Measurements from ENCODE around the gene NDUFV1. TPM values are rescaled to one million over a fixed set of nuclear protein-coding genes. Genes with fewer than 3 reads are reported as not detected.

NDUFV1 gene
- polyA plus RNA-seq, 2 of the 4 experiments (the other 2 are of a cell fraction) = 95.1 to 163 TPM

GRCh38 chr11:67654225-67654624, 47.5 kb downstream of the NDUFV1 start:
- DNase-seq (ENCODE audit: low read depth in 1 of 2, low spot score in 1 of 2) = no peak
- Histone ChIP-seq H3K27ac (no peak overlapping the region), H3K4me2 (no peak overlapping the region), H3K4me3 (no peak overlapping the region), H3K4me1 (peaks cover 14% of the 10 kb centered on the region; the same call in 2 of the 3 replicates), H3K9me3 (peaks cover 14% of the 10 kb centered on the region; the same call in 1 of the 3 replicates)
- POLR2A ChIA-PET = no interaction called here
- no peak for FAIRE-seq
- CTCF ChIA-PET = interaction anchor here (1.0 to 1.1 kb wide), 3 partner anchors 22 to 38 kb away, joined by 3 to 4 read pairs (median 3); partner anchors contain the start of gene NUDT8
- WGBS (ENCODE audit: missing lambda C conversion rate) = 63% methylated on average over 9 of the region's 9 CpGs
- no peak for ATAC-seq
- TF ChIP-seq GATA3 (IDR thresholded peaks at IDR 0.05; ENCODE audit: borderline replicate concordance) (no peak), POLR2A (IDR thresholded peaks at IDR 0.05; ENCODE audit: low read length) (no peak), FOSL2 (IDR thresholded peaks at IDR 0.05) (no peak), FOSL2 (CRISPR knock-in tag; IDR thresholded peaks at IDR 0.05) (no peak), KDM5A (IDR thresholded peaks at IDR 0.05) (no peak), CHD4 (IDR thresholded peaks at IDR 0.05; ENCODE audit: borderline replicate concordance) (no peak), ELK1 (IDR thresholded peaks at IDR 0.05; ENCODE audit: low read depth, low read length) (no peak), RCOR1 (IDR thresholded peaks at IDR 0.05; ENCODE audit: low read depth, low read length) (no peak), NPAS2 (CRISPR knock-in tag; IDR thresholded peaks at IDR 0.05; ENCODE audit: borderline replicate concordance) (no peak), RARB (CRISPR knock-in tag; IDR thresholded peaks at IDR 0.05) (no peak), JUNB (IDR thresholded peaks at IDR 0.05) (no peak), EP300 (IDR thresholded peaks at IDR 0.05) (no peak), CTCF (IDR thresholded peaks at IDR 0.05) (no peak), POLR2AphosphoS2 (conservative IDR thresholded peaks at IDR 0.05; ENCODE audit: low read length) (no peak), EHMT2 (IDR thresholded peaks at IDR 0.05; ENCODE audit: low read depth) (no peak), MAZ (IDR thresholded peaks at IDR 0.05; ENCODE audit: borderline replicate concordance, low read depth, low read length) (no peak), CBX2 (IDR thresholded peaks at IDR 0.05; ENCODE audit: borderline replicate concordance, low read depth) (no peak), KDM1A (IDR thresholded peaks at IDR 0.05; ENCODE audit: low read depth) (no peak), CHD2 (IDR thresholded peaks at IDR 0.05; ENCODE audit: low read length, partially characterized antibody) (no peak), ZFP36 (IDR thresholded peaks at IDR 0.05; ENCODE audit: borderline replicate concordance, partially characterized antibody) (no peak)

- no peak overlapping the region for H3K27ac ChIP-seq
- peaks cover 10% of the 10 kb centered on the region; the same call in 1 of the 3 replicates for H3K4me1 ChIP-seq
- CTCF ChIA-PET = interaction anchor here (0.6 to 13.0 kb wide), 6 partner anchors 7 to 311 kb away, joined by 3 to 150 read pairs (median 4); partner anchors contain the start of genes ACY3 and NUDT8
- FAIRE-seq (no peak), ATAC-seq (no peak), DNase-seq (ENCODE audit: low read depth in 1 of 2, low spot score in 1 of 2) (peak in 1 of 2 experiments; percentile 59)
- H3K9me3 ChIP-seq = peaks cover 14% of the 10 kb centered on the region; the same call in 1 of the 3 replicates
- WGBS (ENCODE audit: missing lambda C conversion rate) = 69% methylated on average over 4 of the region's 4 CpGs
- TF ChIP-seq ZFP36 (IDR thresholded peaks at IDR 0.05; ENCODE audit: borderline replicate concordance, partially characterized antibody) (peak; percentile 87), HMGXB4 (CRISPR knock-in tag; IDR thresholded peaks at IDR 0.05; ENCODE audit: borderline replicate concordance) (no peak)
- H3K4me3 ChIP-seq = no peak overlapping the region
- POLR2A ChIA-PET = no interaction called here
- no peak overlapping the region for H3K4me2 ChIP-seq
Measured at GRCh38 chr11:67656278-67656922, 49.7 kb downstream of the NDUFV1 start.
